HepG2 (cell line): Measurements from ENCODE around the gene SDC4. TPM values are rescaled to one million over a fixed set of nuclear protein-coding genes. Genes with fewer than 3 reads are reported as not detected.
A peak's percentile ranks its signal among the peaks of the same experiment; 100 is the strongest.

Experiments used
- DNMT1 ChIP-seq: sonication (generic); formaldehyde crosslinking; IDR thresholded peaks from 2 replicates; pipeline ENCODE4 v1.5.1; 2020; ENCODE audit warnings: mild to moderate bottlenecking, missing genetic modification reagents
- GRHL1 ChIP-seq: sonication (generic); formaldehyde crosslinking; conservative IDR thresholded peaks from 2 replicates; pipeline ENCODE4 v1.8.0; 2022; ENCODE audit warnings: missing genetic modification reagents
- HOXA3 ChIP-seq: sonication (generic); formaldehyde crosslinking; IDR thresholded peaks from 2 replicates; pipeline ENCODE4 v1.5.0; 2020; ENCODE audit warnings: missing genetic modification reagents
- IRF1 ChIP-seq: sonication (generic); formaldehyde crosslinking; IDR thresholded peaks from 2 replicates; pipeline ENCODE4 v1.4.0; 2020; ENCODE audit warnings: low read depth, mild to moderate bottlenecking, missing genetic modification reagents
- JUN ChIP-seq: sonication (generic); formaldehyde crosslinking; IDR thresholded peaks from 2 replicates; pipeline ENCODE4 v1.4.0; 2020; ENCODE audit warnings: mild to moderate bottlenecking, missing genetic modification reagents
- TRAFD1 ChIP-seq: sonication (generic); formaldehyde crosslinking; IDR thresholded peaks from 2 replicates; pipeline ENCODE4 v1.5.1; 2020; ENCODE audit warnings: missing genetic modification reagents, mild to moderate bottlenecking, borderline replicate concordance
- U2AF1 ChIP-seq: fragments of 200-400 bp; formaldehyde crosslinking; optimal IDR thresholded peaks from 2 replicates; pipeline ENCODE3; 2017; ENCODE audit warnings: mild to moderate bottlenecking, low read depth, low read length
- ZBTB7B ChIP-seq: sonication (generic); formaldehyde crosslinking; IDR thresholded peaks from 2 replicates; pipeline ENCODE4 v1.4.0; 2020; ENCODE audit warnings: missing genetic modification reagents
- ZFP41 ChIP-seq: sonication (generic); formaldehyde crosslinking; IDR thresholded peaks from 2 replicates; pipeline ENCODE4 v1.4.0; 2020; ENCODE audit warnings: mild to moderate bottlenecking, missing genetic modification reagents, borderline replicate concordance
- ZNF329 ChIP-seq: sonication (generic); formaldehyde crosslinking; IDR thresholded peaks from 2 replicates; pipeline ENCODE4 v1.9.0; 2021; ENCODE audit warnings: low read depth, mild to moderate bottlenecking, missing genetic modification reagents
- ZNF44 ChIP-seq: sonication (generic); formaldehyde crosslinking; IDR thresholded peaks from 2 replicates; pipeline ENCODE4 v1.5.1; 2020; ENCODE audit warnings: mild to moderate bottlenecking, missing genetic modification reagents
- ZNF777 ChIP-seq: sonication (generic); formaldehyde crosslinking; IDR thresholded peaks from 2 replicates; pipeline ENCODE4 v1.4.0; 2020; ENCODE audit warnings: missing genetic modification reagents
- polyA plus RNA-seq, 8 experiments: library from polyadenylated mRNA; depleted of rRNA in 3 of 8; stranded (reverse) in 7 of 8; unstranded in 1 of 8; fragments of >200 nt; fragmentation: Illumina TruSeq in 4 of 8; extraction: Trizol in 4 of 8; gene quantifications; 2 replicates each; pipeline versions ENCODE4 v1.2.1 to v1.2.3, GENCODE V29; 2011 to 2016; ENCODE audit warnings: low read depth in 4 of 8, missing spikeins in 1 of 8, mixed read lengths in 1 of 8; ENCODE audit not compliant: insufficient read depth in 1 of 8
- total RNA-seq, 5 experiments: library from RNA; depleted of rRNA; stranded (reverse); fragments of >200 nt; fragmentation: Illumina TruSeq; extraction: Trizol; gene quantifications; 2 replicates each; pipeline ENCODE4 v1.2.3, GENCODE V29; 2016; ENCODE audit warnings: low read depth in 1 of 5
- TF ChIP-seq, protein P1 (sequence below): sonication (generic); formaldehyde crosslinking; IDR thresholded peaks from 2 replicates; pipeline ENCODE4 v1.4.0; 2020; ENCODE audit warnings: missing genetic modification reagents, mild to moderate bottlenecking, borderline replicate concordance
- TF ChIP-seq, protein P2 (sequence below): sonication (generic); formaldehyde crosslinking; IDR thresholded peaks from 2 replicates; pipeline ENCODE4 v1.5.1; 2020; ENCODE audit warnings: mild to moderate bottlenecking, missing genetic modification reagents, moderate library complexity

Gene SDC4
- total and polyA plus RNA-seq, 2 of the 13 experiments (the other 11 are each of a cell fraction or from before 2014, with no cell fraction given): 49.0 to 65.1 TPM

GRCh38 chr20:45311589-45312211 is 36.5 kb downstream of the SDC4 start (continued):
- TF ChIP-seq, protein P1, sequence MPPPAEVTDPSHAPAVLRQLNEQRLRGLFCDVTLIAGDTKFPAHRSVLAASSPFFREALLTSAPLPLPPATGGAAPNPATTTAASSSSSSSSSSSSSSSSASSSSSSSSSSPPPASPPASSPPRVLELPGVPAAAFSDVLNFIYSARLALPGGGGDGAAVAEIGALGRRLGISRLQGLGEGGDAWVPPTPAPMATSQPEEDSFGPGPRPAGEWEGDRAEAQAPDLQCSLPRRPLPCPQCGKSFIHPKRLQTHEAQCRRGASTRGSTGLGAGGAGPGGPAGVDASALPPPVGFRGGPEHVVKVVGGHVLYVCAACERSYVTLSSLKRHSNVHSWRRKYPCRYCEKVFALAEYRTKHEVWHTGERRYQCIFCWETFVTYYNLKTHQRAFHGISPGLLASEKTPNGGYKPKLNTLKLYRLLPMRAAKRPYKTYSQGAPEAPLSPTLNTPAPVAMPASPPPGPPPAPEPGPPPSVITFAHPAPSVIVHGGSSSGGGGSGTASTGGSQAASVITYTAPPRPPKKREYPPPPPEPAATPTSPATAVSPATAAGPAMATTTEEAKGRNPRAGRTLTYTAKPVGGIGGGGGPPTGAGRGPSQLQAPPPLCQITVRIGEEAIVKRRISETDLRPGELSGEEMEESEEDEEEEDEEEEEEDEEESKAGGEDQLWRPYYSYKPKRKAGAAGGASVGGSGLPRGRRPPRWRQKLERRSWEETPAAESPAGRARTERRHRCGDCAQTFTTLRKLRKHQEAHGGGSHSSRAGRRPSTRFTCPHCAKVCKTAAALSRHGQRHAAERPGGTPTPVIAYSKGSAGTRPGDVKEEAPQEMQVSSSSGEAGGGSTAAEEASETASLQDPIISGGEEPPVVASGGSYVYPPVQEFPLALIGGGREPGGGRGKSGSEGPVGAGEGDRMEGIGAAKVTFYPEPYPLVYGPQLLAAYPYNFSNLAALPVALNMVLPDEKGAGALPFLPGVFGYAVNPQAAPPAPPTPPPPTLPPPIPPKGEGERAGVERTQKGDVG: no peak
- TF ChIP-seq U2AF1: peak; percentile 23
- TF ChIP-seq ZNF777 (CRISPR knock-in tag): peak; percentile 71
- TF ChIP-seq ZNF329: no peak
- TF ChIP-seq JUN (CRISPR knock-in tag): no peak
- no peak for TF ChIP-seq ZNF44 (CRISPR knock-in tag)
- no peak for TF ChIP-seq ZBTB7B (CRISPR knock-in tag)
- 0 out of 2 replicates have a peak, but pooled peaks have one; percentile 18 for TF ChIP-seq HOXA3
- TF ChIP-seq GRHL1 (CRISPR knock-in tag): no peak
- TF ChIP-seq TRAFD1 (CRISPR knock-in tag): no peak
- TF ChIP-seq, protein P2, sequence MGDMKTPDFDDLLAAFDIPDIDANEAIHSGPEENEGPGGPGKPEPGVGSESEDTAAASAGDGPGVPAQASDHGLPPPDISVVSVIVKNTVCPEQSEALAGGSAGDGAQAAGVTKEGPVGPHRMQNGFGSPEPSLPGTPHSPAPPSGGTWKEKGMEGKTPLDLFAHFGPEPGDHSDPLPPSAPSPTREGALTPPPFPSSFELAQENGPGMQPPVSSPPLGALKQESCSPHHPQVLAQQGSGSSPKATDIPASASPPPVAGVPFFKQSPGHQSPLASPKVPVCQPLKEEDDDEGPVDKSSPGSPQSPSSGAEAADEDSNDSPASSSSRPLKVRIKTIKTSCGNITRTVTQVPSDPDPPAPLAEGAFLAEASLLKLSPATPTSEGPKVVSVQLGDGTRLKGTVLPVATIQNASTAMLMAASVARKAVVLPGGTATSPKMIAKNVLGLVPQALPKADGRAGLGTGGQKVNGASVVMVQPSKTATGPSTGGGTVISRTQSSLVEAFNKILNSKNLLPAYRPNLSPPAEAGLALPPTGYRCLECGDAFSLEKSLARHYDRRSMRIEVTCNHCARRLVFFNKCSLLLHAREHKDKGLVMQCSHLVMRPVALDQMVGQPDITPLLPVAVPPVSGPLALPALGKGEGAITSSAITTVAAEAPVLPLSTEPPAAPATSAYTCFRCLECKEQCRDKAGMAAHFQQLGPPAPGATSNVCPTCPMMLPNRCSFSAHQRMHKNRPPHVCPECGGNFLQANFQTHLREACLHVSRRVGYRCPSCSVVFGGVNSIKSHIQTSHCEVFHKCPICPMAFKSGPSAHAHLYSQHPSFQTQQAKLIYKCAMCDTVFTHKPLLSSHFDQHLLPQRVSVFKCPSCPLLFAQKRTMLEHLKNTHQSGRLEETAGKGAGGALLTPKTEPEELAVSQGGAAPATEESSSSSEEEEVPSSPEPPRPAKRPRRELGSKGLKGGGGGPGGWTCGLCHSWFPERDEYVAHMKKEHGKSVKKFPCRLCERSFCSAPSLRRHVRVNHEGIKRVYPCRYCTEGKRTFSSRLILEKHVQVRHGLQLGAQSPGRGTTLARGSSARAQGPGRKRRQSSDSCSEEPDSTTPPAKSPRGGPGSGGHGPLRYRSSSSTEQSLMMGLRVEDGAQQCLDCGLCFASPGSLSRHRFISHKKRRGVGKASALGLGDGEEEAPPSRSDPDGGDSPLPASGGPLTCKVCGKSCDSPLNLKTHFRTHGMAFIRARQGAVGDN: peak; percentile 58
- no peak for TF ChIP-seq IRF1 (CRISPR knock-in tag)
- TF ChIP-seq ZFP41 (CRISPR knock-in tag): no peak
- TF ChIP-seq DNMT1 (CRISPR knock-in tag): peak; percentile 34; the same call in 1 of the 2 replicates
